Stimulated activated CD8-positive, alpha-beta memory T cell treated with anti-CD3 and anti-CD28 coated beads, Interleukin-7, amount 100 ng/mL, for 4 hours (primary cell): ENCODE data around the gene KLC4.
"Not testable (repeated sequence)": the region's sequence is repeated elsewhere in the genome, so short reads cannot be mapped to it uniquely, and the experiment has no call there.

Experiments
- DNase-seq, 2 donors: peaks; one replicate each; pipeline ENCODE4 v3.0.0-alpha.2; 2020; ENCODE audit warnings: low read depth in 2 of 2

Gene KLC4

DNA sequence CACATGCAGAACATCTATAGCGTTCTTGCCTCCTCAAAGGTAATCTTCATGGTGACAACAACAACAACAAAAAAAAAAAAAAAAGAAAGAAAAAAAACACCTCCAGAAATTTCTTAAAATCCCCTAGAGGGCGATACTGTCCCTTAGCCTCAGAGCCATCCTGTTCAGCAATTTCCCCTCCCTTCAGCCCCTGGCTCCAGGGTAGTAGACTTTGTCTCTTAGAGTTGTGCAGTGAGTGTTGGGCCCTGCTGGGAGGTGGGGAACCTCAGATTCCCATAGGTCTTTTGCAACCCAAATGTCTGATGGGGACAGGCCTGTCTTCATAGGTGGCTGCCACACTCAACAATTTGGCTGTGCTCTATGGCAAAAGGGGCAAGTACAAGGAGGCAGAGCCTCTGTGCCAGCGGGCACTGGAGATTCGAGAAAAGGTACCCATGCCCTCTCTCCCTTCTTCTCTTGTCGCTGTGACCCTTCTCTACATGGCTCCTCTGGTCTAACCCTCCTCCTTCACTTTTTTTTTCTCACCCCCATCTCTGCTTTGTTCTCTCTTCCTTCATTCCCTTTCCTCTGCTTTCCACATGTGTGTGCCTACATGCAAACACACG is 10.7 kb downstream of the KLC4 start:
- no peak for DNase-seq

DNA sequence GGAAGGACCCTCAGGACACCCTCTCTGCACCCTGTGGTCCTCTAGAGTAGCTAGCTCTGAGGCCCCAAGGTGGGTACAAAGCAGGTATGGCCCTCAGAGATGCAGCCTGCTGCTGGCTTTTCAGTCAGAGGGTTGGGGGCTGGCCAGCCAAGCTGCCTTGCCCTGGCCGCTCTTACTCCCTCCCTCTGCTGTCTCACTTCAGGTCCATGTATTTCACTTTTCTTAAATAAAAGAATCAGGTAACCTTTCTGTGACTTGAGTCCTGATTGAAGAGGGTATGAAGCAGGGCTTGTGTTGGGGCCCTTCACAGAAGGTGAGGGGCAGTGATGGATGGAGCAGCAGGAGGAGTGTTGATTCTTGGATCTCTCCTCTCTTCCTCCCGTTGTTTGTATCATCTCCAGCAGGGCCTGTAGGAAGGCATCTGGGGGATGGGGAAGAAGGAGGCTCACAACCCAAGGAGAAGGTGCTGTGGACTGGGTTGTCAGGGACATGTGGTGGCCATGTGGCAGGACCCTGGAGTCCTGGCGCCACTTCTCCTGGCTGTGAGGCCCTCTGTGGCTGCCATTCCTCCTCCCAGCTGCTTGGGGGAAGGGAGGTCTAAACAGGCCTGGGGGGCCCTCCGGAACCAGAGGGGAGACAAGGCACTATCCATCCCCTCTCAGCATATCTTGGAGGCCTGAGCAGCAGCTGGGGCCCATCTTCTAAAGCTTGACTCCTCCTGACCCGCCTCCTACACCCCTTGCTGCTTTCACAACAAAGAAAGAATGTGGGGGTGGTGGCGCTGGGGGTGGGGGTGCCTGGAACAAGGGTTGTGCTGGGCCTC is 15.6 kb downstream of the KLC4 start:
- DNase-seq, result no peak

DNA sequence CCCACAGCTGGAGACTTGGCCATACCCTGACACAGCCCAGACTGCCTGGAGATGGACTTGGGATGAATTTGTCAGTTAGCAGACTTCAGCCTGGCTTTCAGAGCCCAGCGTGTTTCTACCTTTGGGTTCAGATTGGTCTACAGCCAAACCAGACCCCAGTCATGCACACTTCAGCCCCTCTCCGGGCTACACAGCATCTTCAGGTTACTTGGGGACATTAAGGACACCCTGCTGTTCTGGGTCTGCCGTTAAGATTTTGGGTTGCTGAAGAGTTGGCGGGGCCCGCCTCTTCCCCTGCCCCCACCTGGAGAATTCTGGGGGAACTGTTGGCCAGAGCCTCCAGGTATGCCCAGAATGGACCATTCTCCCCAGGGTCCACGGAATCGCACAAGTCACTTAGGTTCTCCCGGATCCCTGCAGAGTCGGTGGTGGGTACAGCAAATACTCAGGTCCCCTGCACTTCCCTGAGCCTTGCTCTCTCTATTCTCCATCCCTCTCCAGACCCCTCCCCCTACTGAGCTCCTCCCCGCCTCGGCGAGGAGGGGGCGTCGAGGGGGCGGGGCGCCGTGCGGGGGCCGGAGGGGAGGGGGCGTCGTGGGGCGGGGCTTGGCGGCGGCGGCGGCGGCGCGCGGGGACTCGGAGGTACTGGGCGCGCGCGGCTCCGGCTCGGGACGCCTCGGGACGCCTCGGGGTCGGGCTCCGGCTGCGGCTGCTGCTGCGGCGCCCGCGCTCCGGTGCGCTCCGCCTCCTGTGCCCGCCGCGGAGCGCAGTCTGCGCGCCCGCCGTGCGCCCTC is 16.4 kb downstream of the KLC4 start, which contains the start of gene PTK7:
TSS of gene PTK7 (plus strand) at position 645 of the 794 bp plus-strand sequence. CDS start 175 bp downstream, outside the sequence.
- DNase-seq, result peak in 1 of 2 donors; percentile 16

DNA sequence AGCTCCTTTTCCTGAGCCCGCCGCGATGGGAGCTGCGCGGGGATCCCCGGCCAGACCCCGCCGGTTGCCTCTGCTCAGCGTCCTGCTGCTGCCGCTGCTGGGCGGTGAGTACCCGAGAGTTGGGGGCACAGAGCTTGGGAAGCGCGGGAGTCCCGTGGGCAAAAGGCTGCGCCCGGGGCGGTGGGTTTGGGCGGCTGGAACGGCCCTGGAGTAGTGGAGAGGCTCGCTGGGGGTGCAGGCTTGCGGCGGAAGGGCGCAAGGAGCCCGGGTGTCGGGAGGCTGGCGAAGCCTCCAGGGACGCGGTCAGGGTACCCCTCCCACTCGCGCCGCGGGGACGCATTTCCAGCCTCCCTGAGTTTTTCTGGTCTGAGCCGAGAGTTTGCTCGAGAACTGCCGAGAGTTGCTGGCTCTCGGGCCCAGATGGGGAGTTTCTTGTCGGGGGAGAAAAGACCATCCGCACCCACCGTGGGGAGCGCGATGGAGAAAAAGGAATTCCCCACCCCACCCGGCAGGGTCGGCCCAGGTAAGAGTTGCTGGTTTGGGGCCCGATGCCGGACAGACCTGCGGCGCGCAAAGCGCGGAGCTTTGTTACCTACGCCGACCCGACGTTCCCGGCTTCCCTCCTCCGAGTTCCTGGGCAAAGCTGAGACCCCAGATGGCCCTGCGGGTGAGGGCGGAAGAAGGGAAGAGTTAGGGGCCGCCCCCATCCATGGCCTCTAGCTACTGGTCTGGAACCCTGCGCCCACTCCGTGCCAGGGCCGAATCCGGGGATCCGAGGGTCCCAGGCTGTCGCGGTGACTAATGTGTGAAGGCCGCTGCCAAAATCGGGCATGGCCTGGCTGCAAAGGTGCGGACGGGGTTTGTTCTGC is 17.3 kb downstream of the KLC4 start:
- DNase-seq, result no peak

DNA sequence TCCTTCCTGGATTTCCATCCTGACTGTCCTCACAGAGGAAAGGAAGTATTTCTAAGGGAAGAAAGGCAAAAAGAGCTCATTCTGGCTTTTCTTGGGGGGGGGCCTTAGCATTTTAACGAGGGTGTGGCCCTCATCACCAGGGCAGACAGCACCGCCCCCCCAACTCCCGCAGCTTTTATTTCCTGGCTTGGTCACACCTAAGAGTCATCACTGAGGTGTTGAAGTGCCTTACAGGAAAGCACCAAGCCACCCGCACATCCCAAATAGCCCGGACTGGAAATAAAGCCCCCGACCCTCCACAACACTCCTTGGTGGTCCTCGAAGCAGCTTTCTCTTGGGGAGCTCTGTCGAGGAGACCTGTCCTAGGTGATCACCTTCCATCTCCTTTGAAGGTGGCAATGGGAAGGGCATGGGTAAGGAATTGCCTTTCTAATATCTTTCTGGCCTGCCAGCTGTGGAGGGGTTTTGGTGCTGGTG is 17.9 kb downstream of the KLC4 start:
- DNase-seq, result no peak

DNA sequence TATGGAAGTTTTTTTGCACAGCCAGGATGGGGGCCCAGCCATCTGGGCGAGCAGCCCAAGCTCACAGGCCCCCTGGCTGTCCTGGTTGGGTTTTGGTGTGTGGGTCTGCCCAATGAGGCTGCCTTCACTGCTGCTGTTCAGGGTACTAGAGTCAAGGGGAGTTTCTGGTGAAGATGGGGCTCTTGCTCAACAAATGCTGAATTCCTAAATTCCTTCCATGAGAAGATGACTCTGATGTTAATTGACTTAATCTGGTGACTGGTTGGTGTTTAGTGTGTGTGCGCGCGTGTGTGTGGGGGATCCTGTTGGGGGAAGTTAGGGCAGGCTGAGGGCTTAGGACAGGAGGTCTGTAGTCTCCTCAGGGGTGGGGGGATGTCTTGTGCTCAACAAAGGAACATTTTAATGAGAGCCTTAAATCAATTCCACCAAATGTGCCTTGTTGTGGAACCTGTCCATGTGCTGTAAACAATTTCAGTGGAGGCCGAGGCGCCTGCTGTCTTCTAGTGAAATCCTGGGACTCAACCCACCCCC is 18.6 kb downstream of the KLC4 start:
- no peak for DNase-seq

DNA sequence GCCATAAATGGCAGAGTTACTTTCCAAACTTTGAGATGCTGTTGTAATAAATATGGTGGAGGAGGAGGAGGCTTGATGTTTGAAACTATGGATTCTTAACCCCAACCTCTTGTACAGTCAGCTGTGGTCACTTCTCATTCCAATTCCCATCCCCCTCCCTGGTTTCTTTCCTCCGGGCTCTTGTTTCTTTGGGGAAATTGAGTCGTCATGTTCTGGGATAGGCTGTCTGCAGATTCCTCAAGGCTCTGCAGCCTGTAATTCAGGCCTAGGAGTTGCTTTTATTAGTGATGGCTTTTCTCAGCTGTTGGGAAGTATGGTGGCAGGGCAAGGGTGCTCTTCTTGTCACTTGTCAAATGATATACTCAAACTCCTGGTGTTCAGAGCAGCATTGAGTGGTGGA is 19.3 kb downstream of the KLC4 start:
- no peak for DNase-seq

DNA sequence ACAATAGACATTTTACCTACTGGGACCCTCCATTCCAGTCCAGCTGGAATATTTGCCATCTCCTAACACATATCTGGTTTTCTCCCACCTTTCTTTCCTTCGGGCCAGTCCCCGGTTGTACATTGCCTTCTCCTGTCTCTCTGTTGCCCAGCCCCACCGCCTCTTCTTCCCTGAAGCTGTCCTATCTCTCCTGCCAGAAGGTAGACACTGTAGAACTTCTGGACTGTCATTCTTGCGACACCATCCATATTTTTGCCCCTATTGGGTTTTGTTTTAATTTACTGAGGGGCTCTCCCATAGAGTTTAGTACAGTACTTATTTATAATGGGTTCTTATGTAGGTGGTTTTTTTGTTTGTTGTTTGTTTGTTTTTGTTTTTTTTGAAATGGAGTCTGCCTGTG is 21.6 kb downstream of the KLC4 start:
- DNase-seq, result no peak

DNA sequence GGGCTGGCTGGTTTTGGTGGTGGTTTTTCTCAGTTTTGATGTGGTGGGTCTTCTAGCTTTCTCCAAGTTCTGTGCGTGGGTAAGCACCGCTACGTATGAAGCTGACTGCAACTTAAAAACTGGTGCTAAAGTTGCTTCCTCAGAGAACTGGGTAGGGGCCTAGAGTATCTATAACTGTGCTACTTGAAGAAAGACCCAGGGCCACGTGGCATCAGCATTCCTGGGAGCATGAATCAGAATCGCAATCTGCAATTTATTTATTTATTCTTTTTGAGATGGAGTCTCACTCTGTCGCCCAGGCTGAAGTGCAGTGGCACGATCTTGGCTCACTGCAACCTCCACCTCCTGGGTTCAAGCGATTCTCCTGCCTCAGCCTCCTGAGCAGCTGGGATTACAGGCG is 22.5 kb downstream of the KLC4 start:
- DNase-seq, result not testable (repeated sequence)

DNA sequence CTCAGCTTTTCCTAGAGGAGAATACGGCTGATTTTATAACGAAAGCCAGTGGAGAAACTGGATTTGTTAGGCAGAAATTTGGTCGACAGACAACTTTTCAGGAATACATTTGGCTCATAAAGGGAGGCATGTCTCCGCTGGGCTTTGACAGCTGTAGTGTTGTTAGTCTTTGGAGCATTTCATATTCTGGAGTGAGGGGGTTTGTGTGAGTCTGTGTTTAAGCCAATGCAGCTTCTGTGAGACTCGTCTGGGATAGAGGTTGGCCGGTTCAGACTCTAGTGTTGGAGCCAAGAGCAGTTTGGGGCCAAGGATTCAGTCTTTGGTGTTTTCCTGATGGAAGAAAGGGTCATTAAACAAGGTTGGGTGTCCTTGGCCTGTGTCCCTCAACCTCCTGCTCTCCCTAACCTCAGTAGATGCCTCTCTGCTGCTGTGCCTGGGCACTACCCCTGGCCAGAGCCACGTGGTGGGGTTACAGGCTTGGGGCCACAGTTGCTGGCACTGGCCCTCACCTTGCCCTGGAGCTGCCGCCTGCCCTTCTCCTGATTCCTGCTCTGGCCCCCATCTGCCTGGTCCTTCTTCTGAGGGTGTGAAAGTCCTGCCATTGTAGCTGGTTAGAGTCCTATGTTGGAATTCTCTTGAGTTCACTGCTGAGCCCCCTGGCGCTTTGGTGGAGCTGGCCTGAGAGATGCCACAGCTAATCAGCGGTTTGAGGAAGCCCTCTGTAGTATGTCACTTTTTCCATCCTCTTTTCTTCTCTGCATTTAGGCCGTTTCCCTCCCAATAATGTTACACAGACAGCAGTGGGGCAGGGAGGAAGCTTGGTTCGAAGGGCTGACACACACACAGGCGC is 23.6 kb downstream of the KLC4 start:
- DNase-seq, result no peak

DNA sequence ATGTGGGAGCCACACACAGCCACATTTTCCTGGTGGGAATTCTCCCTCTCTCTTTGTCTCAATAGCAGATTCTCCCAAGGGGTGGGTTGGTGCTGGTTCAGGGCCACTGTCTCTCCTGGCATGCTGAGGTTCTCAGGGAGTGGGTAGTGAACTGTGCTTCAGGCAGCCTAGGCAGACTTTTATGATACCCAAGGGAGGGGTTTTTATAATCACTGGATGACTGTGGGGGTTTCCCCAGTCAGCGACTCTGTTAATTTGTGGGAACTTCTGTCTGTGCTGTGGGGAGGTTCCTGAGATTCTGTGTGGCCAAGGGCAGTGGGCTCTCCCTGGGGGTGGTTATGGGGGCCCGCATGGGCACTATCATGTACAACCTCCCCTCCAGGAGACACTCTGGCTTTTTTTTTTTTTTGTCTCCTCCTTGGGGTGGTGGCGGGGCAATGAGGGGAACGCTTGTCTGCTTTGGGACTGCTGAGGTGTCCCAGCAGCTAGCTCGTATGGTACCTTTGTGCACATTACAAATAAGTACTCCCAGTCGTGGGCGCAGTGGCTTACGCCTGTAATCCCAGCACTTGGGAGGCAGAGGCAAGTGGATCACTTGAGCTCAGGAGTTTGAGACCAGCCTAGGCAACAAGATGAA is 26.7 kb downstream of the KLC4 start:
- no peak for DNase-seq

DNA sequence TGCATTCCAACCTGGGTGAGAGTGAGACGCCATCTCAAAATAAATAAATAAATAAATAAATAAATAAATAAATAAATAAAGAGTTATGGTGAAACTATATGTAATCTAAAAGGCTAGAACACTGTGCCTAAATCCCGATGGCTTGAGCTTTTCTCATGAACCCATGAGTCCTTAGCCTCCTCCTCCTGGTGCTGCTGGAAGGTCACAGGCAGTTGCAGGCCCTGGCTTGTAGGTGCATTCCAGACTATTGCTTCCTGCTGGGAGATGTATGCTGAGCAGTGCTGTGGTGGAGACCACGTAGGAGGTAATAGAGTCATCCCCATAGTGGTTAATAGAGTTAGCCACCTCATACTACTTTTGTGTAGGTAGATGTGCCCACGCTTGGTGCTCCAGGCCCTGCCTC is 29.2 kb downstream of the KLC4 start:
- DNase-seq, result no peak

DNA sequence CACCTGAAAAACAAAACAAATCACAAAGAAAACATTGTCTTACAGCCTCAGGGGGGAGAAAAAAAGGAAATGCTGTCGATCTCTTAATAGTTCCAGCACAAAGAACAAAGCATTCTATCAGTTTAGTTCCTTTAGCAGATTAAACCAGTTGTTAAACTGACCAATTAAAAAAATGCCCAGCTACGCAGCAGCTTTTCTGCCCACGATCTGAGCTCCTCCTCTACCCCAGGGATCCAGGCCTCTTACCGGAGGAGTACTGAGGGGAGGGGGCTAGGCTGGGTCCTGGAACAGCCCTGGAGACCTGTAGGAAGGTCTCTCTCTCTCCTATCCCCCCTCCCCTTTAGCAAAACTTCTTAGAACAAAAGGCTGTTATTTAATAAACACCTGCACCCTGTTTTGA is 30.0 kb downstream of the KLC4 start:
- no peak for DNase-seq

DNA sequence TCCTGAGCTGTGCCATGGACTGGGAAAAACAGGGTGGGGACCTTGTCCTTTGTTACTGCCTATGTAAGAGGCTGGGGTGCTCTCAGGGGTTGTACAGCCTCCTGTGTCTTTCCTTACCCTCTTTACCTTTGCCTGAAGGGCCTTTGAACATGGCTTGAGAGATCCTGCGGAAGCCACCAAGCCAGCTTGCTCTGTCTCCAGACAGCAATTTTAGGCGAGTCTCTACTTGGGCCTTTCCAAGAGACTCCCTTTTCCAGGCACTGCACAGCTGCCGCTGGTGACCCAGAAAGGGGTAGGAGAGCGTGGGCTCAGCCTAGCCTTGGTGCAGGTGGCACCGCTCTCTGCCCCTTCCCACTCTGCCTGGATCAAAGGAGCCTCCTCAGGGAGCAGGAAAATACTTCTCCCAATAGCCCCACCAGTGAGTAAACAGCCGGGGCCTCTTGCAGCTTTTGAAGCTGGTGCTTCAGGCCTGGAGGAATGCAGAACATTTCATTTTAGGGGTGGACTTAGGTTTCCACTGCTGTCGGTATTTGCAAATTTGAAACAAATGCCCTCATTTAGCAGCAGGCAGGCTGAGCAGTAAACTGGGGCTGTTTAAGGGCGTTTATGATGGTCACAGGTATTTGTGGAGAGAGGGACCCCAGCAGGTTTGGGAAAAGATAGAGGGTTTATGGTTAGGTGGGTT is 30.6 kb downstream of the KLC4 start:
- no peak for DNase-seq

DNA sequence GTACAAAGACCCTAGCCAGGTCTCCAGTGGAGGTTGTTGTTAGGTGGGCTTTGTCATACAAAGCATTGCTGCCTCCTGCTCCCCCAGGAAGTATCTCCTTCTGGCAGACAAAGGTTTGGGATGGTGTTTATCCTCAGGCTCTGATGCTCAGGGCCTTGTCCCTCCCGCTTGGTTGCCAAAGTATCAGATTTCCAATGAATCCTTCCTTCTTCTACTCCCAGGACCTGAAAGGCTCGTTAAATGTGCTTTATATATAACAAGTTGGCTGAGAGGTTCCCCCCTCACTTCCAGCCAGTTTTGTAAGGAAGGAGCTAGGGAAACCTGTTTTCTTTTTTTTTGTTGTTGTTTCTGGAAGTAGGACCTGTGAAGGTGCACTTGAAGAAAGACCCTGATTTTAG is 31.1 kb downstream of the KLC4 start:
- DNase-seq, result no peak

DNA sequence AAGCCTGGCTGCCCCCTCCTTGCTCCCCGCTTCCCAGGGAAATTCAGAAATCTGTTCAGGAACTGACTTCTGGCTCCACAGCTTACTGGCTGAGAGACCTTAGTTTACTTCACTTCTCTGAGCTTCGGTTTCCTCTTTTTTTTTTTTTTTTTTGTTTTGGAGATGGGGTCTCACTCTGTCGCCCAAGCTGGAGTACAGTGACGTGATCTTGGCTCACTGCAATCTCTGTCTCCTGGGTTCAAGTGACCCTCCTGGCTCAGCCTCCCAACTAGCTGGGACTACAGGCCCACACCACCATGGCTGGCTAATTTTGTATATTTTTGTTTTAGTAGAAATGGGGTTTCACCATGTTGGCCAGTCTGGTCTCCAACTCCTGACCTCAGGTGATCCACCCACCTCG is 31.6 kb downstream of the KLC4 start:
- no peak for DNase-seq

DNA sequence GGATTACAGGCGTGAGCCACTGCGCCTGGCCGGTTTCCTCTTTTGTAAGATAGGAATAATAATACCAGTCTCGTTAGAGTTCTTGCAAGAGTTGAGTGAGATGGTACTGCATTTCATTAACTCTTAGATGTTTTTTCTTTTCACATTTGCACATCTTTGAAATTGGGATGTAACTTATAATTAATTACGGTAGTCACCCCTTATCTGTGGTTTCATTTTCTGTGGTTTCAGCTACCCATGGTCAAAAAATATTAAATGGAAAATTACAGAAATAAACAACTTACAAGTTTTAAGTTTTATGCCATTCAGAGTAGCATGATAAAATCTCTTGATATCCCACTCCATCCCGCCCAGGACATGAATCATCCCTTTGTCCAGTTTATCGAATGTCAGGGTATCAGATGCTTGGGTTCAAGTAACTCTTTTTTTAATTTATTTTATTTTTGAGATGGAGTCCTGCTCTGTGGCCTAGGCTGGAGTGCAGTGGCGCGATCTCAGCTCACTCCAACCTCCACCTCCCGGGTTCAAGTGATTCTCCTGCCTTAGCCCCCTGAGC is 32.1 kb downstream of the KLC4 start:
- DNase-seq, result no peak

DNA sequence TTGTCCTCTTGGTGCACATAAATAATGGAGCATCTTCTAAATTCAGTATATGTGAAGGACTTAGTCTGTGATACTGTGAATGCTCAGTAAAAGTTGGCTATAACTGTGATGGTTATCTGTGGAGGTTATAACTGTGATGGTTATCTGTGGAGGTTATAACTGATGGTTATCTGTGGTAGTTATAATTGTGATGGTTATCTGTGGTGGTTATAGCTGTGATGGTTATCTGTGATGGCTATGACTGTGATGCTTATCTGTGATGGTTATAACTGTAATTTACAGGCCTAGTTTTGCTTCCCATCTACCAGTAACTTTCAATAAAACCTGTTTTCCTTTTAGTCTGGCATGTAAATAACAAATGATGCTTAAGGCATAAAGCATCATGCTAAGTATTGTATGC is 33.2 kb downstream of the KLC4 start:
- no peak for DNase-seq
